Gastrocnemius medialis (tissue), 4 donors: Measurements from ENCODE around the gene PSMD13.

ENCODE experiments used
- CTCF ChIP-seq, 5 experiments: fragments of 450-650 bp in 3 of 5; fragments of 200-600 bp in 2 of 5; sonication (generic) in 2 of 5; IDR thresholded peaks in 4 of 5; conservative IDR thresholded peaks in 1 of 5; 1 replicate in 4 of 5; 2 replicates in 1 of 5; pipeline ENCODE4 v1.5.1; 2016 to 2019; ENCODE audit warnings: antibody characterized with exemption in 5 of 5, mild to moderate bottlenecking in 3 of 5, moderate library complexity in 3 of 5
- POLR2A ChIP-seq, 2 donors: fragments of 450-650 bp; IDR thresholded peaks; one replicate each; pipeline ENCODE4 v1.6.1; 2017; ENCODE audit warnings: antibody characterized with exemption in 2 of 2, mild to moderate bottlenecking in 2 of 2, moderate library complexity in 2 of 2

- TF ChIP-seq CTCF (IDR thresholded peaks at IDR 0.05 in 4 of 5, conservative IDR thresholded peaks at IDR 0.05 in 1 of 5) (no peak), POLR2A (IDR thresholded peaks at IDR 0.05) (no peak)
These were observed 12.4 kb upstream of the PSMD13 start for GRCh38 chr11:224424-224823.
